Stomach (tissue), 4 donors: Measurements from ENCODE around the gene ERBB4.

Source experiments
- CTCF ChIP-seq, 7 experiments: fragments of 450-650 bp in 4 of 7; fragments of 200-600 bp in 3 of 7; sonication (generic) in 3 of 7; IDR thresholded peaks; one replicate each; pipeline ENCODE4 v1.5.1; 2016 to 2019; ENCODE audit warnings: antibody characterized with exemption in 7 of 7, control low read depth in 2 of 7, mild to moderate bottlenecking in 1 of 7
- EP300 ChIP-seq: sonication (generic); formaldehyde crosslinking; IDR thresholded peaks from one replicate; pipeline ENCODE4 v1.6.1; 2017; ENCODE audit warnings: antibody characterized with exemption

- TF ChIP-seq CTCF (IDR thresholded peaks at IDR 0.05) (no peak), EP300 (no peak)
Observed at GRCh38 chr2:212318636-212319035, 220.0 kb downstream of the ERBB4 start.
